Lower leg skin (tissue), 4 donors: ENCODE data around the gene LMOD2. TPM values are rescaled to one million over a fixed set of nuclear protein-coding genes. Genes with fewer than 3 reads are reported as not detected.

ENCODE experiments used
- DNase-seq, 2 donors: peaks; one replicate each; pipeline ENCODE4 v3.0.0-alpha.2; 2019; ENCODE audit warnings: low spot score in 2 of 2
- H3K4me3 ChIP-seq: fragments of 200-600 bp; sonication (generic); 2 replicates; pipeline ENCODE4 v1.5.1; 2017; ENCODE audit warnings: mild to moderate bottlenecking, low read depth; ENCODE audit not compliant: poor library complexity, severe bottlenecking
- POLR2A ChIP-seq, 2 donors: fragments of 450-650 bp; IDR thresholded peaks; one replicate each; pipeline ENCODE4 v1.6.1; 2016 to 2017; ENCODE audit warnings: antibody characterized with exemption in 2 of 2, mild to moderate bottlenecking in 1 of 2, moderate library complexity in 1 of 2
- WGBS, 2 donors: methylation state at CpG; one replicate each; pipeline ENCODE4 v1.1.5; 2018; 5-methylcytosine and 5-hydroxymethylcytosine counted together
- intact Hi-C: fragments of 100-400 bp; cut with DNase I; formaldehyde crosslinking; loops from one replicate; pipeline ENCODE4 v1.15.0; 2023; ENCODE audit warnings: low total_unique reads
- total RNA-seq, 4 donors: library from RNA; depleted of rRNA; stranded (reverse); fragments of >200 nt; gene quantifications; one replicate each; pipeline ENCODE4 v1.1.0, GENCODE V29; 2016
- TF ChIP-seq, protein P1 (sequence below), 3 donors: fragments of 450-650 bp; IDR thresholded peaks; one replicate each; pipeline ENCODE4 v1.5.1; 2016; ENCODE audit warnings: antibody characterized with exemption in 3 of 3, mild to moderate bottlenecking in 3 of 3, moderate library complexity in 2 of 3

Gene LMOD2
- total RNA-seq, 4 donors from 2014 or later, result not detected

DNA sequence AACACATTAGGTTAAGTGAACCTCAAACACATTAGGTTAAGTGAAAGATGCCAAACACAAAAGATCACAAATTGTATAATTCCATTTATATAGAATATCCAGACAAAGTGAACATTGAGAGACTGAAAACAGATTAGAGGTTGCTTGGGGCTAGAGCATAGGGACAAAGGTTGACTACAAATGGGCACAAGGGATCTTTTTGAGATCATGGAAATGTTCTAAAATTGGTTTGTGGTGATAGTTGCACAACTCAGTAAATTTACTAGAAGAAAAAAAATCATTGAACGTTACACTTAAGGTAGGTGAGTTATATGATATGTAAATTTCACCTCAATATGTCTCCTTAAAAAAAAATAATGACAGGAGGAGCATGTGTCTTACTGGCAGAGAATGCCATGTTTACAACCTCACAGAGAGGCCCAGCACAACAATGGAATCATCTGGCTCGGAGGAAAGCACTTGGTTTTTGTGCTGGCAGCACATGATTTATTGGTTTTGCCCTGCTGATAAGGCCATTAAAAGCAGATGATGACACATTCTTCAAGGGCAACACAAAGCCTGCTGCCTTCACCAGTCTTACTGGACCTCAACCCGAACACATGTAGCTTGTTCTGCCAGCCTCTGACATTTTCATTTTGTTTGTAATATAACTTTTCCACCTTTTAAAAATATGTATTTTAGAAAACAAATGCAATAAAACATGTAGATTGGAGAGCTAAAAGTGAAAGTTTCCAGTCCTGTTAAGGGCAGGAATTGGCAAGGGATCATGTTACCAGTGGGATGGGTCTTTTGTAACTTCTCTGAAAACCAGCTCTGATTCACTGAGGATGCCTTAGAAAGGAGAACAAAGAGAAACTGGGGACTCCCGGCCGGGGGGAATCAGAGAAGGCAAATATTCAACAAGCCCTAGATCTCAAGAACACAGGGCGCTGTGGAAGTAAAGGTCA, 11.9 kb upstream of the LMOD2 start:
- intact Hi-C loops, result no loop called here
- H3K4me3 ChIP-seq, result no peak overlapping the region
- no peak for TF ChIP-seq POLR2A (IDR thresholded peaks at IDR 0.05)
- TF ChIP-seq, protein P1, sequence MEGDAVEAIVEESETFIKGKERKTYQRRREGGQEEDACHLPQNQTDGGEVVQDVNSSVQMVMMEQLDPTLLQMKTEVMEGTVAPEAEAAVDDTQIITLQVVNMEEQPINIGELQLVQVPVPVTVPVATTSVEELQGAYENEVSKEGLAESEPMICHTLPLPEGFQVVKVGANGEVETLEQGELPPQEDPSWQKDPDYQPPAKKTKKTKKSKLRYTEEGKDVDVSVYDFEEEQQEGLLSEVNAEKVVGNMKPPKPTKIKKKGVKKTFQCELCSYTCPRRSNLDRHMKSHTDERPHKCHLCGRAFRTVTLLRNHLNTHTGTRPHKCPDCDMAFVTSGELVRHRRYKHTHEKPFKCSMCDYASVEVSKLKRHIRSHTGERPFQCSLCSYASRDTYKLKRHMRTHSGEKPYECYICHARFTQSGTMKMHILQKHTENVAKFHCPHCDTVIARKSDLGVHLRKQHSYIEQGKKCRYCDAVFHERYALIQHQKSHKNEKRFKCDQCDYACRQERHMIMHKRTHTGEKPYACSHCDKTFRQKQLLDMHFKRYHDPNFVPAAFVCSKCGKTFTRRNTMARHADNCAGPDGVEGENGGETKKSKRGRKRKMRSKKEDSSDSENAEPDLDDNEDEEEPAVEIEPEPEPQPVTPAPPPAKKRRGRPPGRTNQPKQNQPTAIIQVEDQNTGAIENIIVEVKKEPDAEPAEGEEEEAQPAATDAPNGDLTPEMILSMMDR (IDR thresholded peaks at IDR 0.05), result no peak
- 24 to 26% methylated on average over 6 of the region's 6 CpGs for WGBS, 2 donors
- DNase-seq, result no peak

DNA sequence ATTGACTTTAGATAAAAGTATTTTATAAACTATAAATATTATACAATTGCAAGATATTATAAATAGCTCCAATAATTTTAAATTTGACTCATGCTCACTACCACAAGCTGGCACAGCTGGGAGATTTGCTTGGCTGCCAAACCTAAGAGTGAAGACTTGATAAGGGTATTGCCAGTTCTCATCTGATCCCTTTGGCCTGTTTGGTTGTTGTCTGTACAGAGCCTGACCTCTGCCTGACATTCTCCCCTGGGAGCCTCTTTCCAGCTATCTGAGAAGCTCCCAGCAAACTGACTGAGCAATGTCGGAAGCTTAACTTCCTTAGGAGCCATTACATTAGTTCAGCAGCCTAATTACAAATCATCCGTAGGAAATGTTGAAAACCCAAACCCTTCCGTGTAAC, 10.2 kb upstream of the LMOD2 start:
- DNase-seq, result no peak
- TF ChIP-seq, protein P1 (IDR thresholded peaks at IDR 0.05), result no peak
- TF ChIP-seq POLR2A (IDR thresholded peaks at IDR 0.05), result no peak
- H3K4me3 ChIP-seq, result no peak overlapping the region
- intact Hi-C loops, result no loop called here
- WGBS, 2 donors, result 34 to 52% methylated on average over 3 of the region's 3 CpGs

DNA sequence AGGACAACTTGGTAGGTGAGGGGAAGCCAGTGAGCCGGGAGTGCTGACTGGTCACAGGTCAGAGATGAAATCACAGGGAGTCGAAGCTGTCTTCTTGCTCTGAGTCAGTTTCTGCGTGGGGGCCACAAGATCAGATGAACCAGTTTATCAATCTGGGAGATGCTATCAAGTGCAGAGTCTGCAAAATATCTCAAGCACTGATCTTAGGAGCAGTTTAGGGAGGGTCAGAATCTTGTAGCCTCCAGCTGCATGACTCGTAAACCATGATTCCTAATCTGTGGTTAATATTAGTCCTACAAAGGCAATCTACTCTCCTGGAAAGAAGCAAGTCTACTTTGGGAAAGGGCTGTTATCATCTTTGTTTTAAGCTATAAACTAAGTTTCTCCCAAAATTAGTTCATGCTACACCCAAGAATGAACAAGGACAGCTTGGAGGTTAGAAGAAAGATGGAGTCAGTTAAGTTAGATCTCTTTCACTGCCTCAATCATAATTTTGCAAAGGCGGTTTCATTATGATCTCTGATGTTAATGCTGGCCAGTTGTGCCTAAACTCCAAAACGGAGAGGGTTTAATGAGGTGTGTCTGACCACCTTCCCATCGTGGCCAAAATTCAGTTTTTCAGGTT, 8.4 kb upstream of the LMOD2 start:
- intact Hi-C loops, result no loop called here
- 63 to 67% methylated on average over 7 of the region's 7 CpGs for WGBS, 2 donors
- no peak for DNase-seq
- no peak overlapping the region for H3K4me3 ChIP-seq
- TF ChIP-seq POLR2A (IDR thresholded peaks at IDR 0.05), result no peak
- TF ChIP-seq, protein P1 (IDR thresholded peaks at IDR 0.05), result no peak

DNA sequence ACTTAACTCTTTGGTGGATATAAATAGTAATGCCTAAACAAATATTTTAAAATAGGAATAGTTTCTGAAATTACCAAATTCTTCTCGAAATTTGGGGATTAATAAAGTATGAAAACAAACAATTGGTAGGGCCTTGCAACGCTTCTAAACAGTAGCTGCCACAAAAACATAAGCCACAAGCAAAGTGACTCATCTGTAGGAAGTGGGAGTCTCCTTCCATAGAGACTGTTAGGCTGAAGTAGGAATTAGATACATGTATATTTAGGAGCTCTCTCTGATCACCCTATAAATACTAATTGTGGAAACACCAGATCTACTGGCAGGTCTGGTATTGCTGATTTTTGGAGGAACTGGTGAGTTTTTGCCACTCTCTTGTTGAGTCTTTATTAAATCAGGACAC, 5.7 kb upstream of the LMOD2 start:
- no peak for DNase-seq
- WGBS, 2 donors, result 61 to 70% methylated on average over 2 of the region's 2 CpGs
- no peak overlapping the region for H3K4me3 ChIP-seq
- TF ChIP-seq, protein P1 (IDR thresholded peaks at IDR 0.05), result no peak
- TF ChIP-seq POLR2A (IDR thresholded peaks at IDR 0.05), result no peak
- intact Hi-C loops, result no loop called here

DNA sequence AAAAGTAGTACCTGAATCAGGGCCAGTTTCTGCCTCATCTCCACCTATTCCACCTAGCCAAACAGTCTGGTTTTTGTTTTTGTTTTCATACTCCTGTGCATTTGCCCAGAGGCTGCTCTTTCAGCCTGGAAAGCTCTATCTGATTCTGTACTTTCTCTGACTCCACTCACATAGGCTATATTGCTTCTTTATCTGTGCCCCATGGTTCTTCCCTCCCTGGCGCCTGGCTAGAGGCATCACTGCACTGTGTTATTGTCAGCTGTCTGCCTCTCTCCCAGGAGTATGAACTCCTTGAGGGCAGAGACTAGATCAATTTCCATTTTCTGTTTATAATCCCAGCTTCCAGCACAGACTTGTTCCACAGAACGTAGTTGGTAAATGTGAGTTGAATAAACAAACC, 5.1 kb upstream of the LMOD2 start:
- DNase-seq, result no peak
- H3K4me3 ChIP-seq, result no peak overlapping the region
- 49 to 61% methylated on average over 2 of the region's 2 CpGs for WGBS, 2 donors
- TF ChIP-seq POLR2A (IDR thresholded peaks at IDR 0.05), result no peak
- TF ChIP-seq, protein P1 (IDR thresholded peaks at IDR 0.05), result no peak
- intact Hi-C loops, result no loop called here
